ENCODE data around the gene COL23A1. TPM values are rescaled to one million over a fixed set of nuclear protein-coding genes. Genes with fewer than 3 reads are reported as not detected.

COL23A1 gene
- total RNA-seq, 4 donors from 2014 or later, result 7.9 to 20.4 (median 12.0) TPM

DNA sequence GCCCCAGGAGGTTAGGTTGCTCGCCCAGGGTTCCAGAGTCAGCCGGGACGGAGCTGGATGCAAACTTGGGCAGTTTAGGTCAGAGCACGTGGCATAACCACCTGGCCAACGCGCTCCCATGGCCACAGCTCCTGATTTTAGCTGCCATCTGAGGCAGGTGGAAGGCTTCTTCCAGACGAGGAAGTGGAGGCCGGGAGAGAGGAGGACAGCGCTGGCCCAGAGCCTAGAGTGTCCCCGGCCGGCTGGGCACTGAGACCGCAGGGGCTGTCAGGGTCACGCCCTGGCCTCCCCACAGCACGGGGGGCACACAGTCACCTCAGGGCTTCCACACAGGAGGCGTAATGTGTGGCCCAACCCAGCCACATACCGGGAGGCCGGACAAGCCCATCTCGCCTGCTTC, 341.4 kb downstream of the COL23A1 start:
- no peaks in the 10 kb centered on the region for H3K27me3 ChIP-seq
- no peaks in the 10 kb centered on the region for H3K36me3 ChIP-seq
- no peak overlapping the region for H3K4me3 ChIP-seq
- 89% methylated on average over 10 to 16 of the region's 18 CpGs for WGBS, 2 donors
- no peaks in the 10 kb centered on the region for H3K9me3 ChIP-seq
- H3K4me1 ChIP-seq, result no peaks in the 10 kb centered on the region
- TF ChIP-seq EP300 (IDR thresholded peaks at IDR 0.05) (no peak), POLR2A (IDR thresholded peaks at IDR 0.05) (no peak)
- TF ChIP-seq, protein P1, sequence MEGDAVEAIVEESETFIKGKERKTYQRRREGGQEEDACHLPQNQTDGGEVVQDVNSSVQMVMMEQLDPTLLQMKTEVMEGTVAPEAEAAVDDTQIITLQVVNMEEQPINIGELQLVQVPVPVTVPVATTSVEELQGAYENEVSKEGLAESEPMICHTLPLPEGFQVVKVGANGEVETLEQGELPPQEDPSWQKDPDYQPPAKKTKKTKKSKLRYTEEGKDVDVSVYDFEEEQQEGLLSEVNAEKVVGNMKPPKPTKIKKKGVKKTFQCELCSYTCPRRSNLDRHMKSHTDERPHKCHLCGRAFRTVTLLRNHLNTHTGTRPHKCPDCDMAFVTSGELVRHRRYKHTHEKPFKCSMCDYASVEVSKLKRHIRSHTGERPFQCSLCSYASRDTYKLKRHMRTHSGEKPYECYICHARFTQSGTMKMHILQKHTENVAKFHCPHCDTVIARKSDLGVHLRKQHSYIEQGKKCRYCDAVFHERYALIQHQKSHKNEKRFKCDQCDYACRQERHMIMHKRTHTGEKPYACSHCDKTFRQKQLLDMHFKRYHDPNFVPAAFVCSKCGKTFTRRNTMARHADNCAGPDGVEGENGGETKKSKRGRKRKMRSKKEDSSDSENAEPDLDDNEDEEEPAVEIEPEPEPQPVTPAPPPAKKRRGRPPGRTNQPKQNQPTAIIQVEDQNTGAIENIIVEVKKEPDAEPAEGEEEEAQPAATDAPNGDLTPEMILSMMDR (IDR thresholded peaks at IDR 0.05), result no peak
- H3K27ac ChIP-seq, result no peak overlapping the region
- DNase-seq (ENCODE audit: low spot score in 2 of 2), result no peak

DNA sequence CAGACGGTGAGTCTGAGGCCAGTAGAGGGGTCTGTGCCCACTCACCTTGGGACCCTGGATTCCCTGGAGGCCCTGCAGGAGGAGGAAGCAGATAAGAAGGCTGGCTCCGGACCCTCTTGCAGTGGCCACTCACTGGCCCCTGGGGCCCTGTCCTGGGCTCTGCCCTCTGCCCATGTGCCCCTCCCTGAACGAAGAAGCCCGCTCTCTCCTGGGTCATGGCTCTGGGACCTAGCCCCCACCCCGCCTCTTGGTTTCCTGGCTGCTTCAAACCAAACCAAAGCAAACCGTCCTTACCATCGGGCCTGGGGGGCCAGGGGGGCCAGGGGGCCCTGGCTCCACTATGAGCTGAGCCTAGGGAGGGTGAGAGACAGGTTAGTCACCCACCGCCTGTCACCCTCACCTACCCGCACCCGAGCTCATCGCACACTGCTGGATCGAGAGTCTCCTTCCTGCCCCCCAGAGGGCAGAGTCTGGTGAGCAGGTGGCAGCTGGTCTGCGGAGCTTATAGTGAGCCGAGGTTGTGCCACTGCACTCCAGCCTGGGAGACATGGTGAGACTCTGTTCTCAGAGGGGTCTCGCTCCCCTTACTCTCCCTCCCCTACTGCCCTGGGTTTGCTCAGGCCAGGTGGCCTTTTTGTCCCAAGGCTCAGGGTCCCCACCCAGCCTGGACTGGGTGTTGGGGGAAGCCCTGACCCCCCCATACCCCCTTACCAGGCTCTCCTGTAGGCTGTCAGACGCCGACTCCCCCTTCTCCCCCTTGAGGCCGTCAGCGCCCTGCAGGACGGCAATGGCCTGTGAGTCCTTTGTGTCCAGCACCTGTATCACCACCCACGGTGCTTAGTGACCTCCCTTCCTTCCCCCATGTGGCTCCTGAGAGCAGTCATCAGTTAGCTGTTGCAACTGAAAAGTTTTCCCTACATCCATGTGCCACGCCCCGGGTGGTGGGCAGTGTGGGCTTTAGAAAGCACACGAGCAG, 342.4 kb downstream of the COL23A1 start:
- no peak for TF ChIP-seq POLR2A (IDR thresholded peaks at IDR 0.05)
- TF ChIP-seq, protein P1 (IDR thresholded peaks at IDR 0.05), result no peak
- TF ChIP-seq EP300 (IDR thresholded peaks at IDR 0.05), result no peak
- 73 to 78% methylated on average over 21 to 24 of the region's 24 CpGs for WGBS, 2 donors

DNA sequence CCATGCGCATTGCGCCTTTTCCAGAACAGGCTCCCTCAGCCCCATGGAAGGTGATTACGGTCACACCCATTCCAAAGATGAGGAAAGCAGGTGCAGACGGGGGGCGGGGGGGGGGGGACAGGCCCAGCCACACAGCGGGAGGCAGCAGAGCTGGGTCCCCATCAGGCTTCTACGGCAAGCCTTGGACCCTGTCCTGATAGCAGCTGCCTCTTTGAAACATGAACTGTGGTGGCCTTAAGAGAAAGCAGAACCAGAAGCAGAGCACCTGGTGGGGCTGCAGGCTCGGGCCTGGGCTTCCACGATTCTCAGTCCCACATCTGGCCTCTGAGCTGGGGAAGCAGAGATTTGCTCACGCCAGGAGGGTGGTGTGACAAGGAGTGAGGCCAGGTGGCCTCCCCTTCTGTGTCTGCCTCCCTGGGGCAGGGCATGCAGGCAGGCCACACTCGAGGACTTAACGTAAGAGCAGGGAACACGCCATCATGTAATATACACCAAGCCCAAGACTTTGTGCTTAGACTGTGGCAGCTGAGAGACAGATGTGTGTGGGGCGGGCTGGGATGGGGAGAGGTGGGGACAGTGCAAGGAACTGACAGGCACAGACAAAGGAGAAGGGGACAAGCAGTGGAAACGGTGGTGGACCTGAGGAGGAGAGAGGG, 343.4 kb downstream of the COL23A1 start:
- no peak for DNase-seq (ENCODE audit: low spot score in 2 of 2)
- 70 to 77% methylated on average over 13 to 15 of the region's 15 CpGs for WGBS, 2 donors
- no peaks in the 10 kb centered on the region for H3K4me1 ChIP-seq

More for the DNA sequence above, 342.4 kb downstream of the COL23A1 start:
- Histone ChIP-seq H3K4me3 (no peak overlapping the region), H3K27ac (no peak overlapping the region), H3K9me3 (no peaks in the 10 kb centered on the region), H3K36me3 (no peaks in the 10 kb centered on the region), H3K27me3 (no peaks in the 10 kb centered on the region), H3K4me1 (no peaks in the 10 kb centered on the region)
- DNase-seq (ENCODE audit: low spot score in 2 of 2), result no peak

DNA sequence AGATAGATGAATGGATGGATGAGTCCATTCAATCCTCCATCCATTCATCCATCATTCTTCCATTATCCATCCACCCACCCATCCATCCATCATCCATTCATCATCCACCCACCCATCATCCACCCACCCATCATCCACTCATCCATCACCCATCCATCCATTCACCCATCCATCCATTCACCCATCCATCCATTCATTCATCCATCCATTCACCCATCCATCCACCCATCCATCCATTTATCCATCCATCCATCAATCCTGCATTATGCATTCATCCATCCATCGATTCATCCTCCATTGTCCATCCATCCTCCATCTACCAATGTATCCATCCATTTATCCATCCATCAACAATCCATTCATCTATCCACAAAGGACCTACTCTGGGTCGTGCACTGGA, 344.8 kb downstream of the COL23A1 start:
- Histone ChIP-seq H3K36me3 (no peaks in the 10 kb centered on the region), H3K27ac (no peak overlapping the region), H3K4me1 (peaks cover 0 to 10% (median 0%) of the 10 kb centered on the region in 4 donors), H3K27me3 (no peaks in the 10 kb centered on the region), H3K4me3 (no peak overlapping the region), H3K9me3 (no peaks in the 10 kb centered on the region)
- TF ChIP-seq POLR2A (IDR thresholded peaks at IDR 0.05) (no peak), EP300 (IDR thresholded peaks at IDR 0.05) (no peak)
- TF ChIP-seq, protein P1 (IDR thresholded peaks at IDR 0.05), result no peak
- WGBS, 2 donors, result 86 to 92% methylated on average over 2 of the region's 2 CpGs
- DNase-seq (ENCODE audit: low spot score in 2 of 2), result no peak

More for the DNA sequence above, 343.4 kb downstream of the COL23A1 start:
- Histone ChIP-seq H3K9me3 (no peaks in the 10 kb centered on the region), H3K27ac (no peak overlapping the region), H3K4me3 (no peak overlapping the region), H3K27me3 (no peaks in the 10 kb centered on the region), H3K36me3 (no peaks in the 10 kb centered on the region)
- TF ChIP-seq POLR2A (IDR thresholded peaks at IDR 0.05), result no peak
- no peak for TF ChIP-seq EP300 (IDR thresholded peaks at IDR 0.05)
- TF ChIP-seq, protein P1 (IDR thresholded peaks at IDR 0.05), result no peak

DNA sequence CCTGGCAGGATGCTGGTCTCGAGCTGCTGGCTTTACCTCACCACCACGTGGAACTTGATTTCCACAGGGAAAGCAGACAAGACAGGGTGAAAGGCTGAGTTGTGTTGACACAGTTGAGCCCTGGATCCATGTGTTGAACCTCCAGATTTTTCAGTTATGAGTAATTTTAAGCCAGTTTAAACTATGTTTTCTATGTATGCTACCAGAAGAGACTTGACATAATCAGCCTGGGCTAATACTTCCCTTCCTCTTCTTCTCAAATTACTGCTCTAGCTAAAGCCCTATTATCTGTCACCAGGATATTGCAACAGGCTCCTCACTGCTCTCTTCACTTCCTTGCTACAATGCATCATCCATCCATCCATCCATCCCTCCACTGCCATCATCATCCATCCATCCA, 345.6 kb downstream of the COL23A1 start:
- Histone ChIP-seq H3K4me1 (peaks cover 0 to 12% (median 0%) of the 10 kb centered on the region in 4 donors), H3K27me3 (no peaks in the 10 kb centered on the region), H3K27ac (no peak overlapping the region), H3K36me3 (no peaks in the 10 kb centered on the region), H3K4me3 (no peak overlapping the region), H3K9me3 (no peaks in the 10 kb centered on the region)
- WGBS, 2 donors, result 85 to 89% methylated on average over 2 of the region's 2 CpGs
- TF ChIP-seq POLR2A (IDR thresholded peaks at IDR 0.05) (no peak), EP300 (IDR thresholded peaks at IDR 0.05) (no peak)
- TF ChIP-seq, protein P1 (IDR thresholded peaks at IDR 0.05), result no peak
- DNase-seq (ENCODE audit: low spot score in 2 of 2), result no peak

All from tibial nerve (tissue), 4 donors.